GM21825 (cell line): Measurements from ENCODE around the gene TMEM254.
"Not testable (repeated sequence)": the region's sequence is repeated elsewhere in the genome, so short reads cannot be mapped to it uniquely, and the experiment has no call there.

Source experiments
- ATAC-seq: cut with Tn5 transposase; IDR thresholded peaks from one replicate; pipeline ENCODE4 v1.9.1; 2021; ENCODE audit warnings: mild to moderate bottlenecking, moderate library complexity; ENCODE audit not compliant: unreplicated experiment

Gene TMEM254

GRCh38 chr10:80075781-80076180 lies 2.7 kb upstream of the TMEM254 start:
- ATAC-seq = no peak

GRCh38 chr10:80077869-80078447 lies 507 bp upstream of the TMEM254 start:
- ATAC-seq = peak; percentile 22

GRCh38 chr10:80079312-80079719 lies 851 bp downstream of the TMEM254 start:
- ATAC-seq = no peak

GRCh38 chr10:80081026-80081425 lies 2.6 kb downstream of the TMEM254 start:
- no peak for ATAC-seq

- ATAC-seq = no peak
Observed at GRCh38 chr10:80081801-80082750, 3.6 kb downstream of the TMEM254 start.

GRCh38 chr10:80090121-80090520 lies 11.7 kb downstream of the TMEM254 start:
- ATAC-seq = no peak

GRCh38 chr10:80094231-80094630 lies 15.8 kb downstream of the TMEM254 start:
- no peak for ATAC-seq

- not testable (repeated sequence) for ATAC-seq
Observed at GRCh38 chr10:80098272-80098671, 19.8 kb downstream of the TMEM254 start.

- ATAC-seq = not testable (repeated sequence)
Observed at GRCh38 chr10:80099295-80099694, 20.8 kb downstream of the TMEM254 start.

- ATAC-seq = no peak
Observed at GRCh38 chr10:80100116-80100515, 21.7 kb downstream of the TMEM254 start.

- no peak for ATAC-seq
Observed at GRCh38 chr10:80100861-80101695, 22.6 kb downstream of the TMEM254 start.

- no peak for ATAC-seq
Observed at GRCh38 chr10:80104066-80104926, 25.8 kb downstream of the TMEM254 start.

GRCh38 chr10:80108576-80109239 lies 30.2 kb downstream of the TMEM254 start:
- ATAC-seq = no peak

GRCh38 chr10:80110986-80111385 lies 32.5 kb downstream of the TMEM254 start:
- no peak for ATAC-seq

GRCh38 chr10:80118669-80119068 lies 40.2 kb downstream of the TMEM254 start:
- no peak for ATAC-seq

- no peak for ATAC-seq
Observed at GRCh38 chr10:80122110-80122710, 43.7 kb downstream of the TMEM254 start.

- ATAC-seq = no peak
Observed at GRCh38 chr10:80122746-80123145, 44.3 kb downstream of the TMEM254 start.

GRCh38 chr10:80126876-80127275 lies 48.4 kb downstream of the TMEM254 start:
- ATAC-seq = no peak

- ATAC-seq = no peak
Observed at GRCh38 chr10:80131499-80131901, 53.0 kb downstream of the TMEM254 start.
